H1 (cell line): ENCODE results near the gene RNPEPL1. TPM values are rescaled to one million over a fixed set of nuclear protein-coding genes. Genes with fewer than 3 reads are reported as not detected.

Experiments
- CTCF ChIA-PET: fragments of 300-600 bp; sonication (Branson Sonifier 250); formaldehyde crosslinking; loops from one replicate; lab custom pipeline; 2021; ENCODE audit not compliant: partially characterized antibody; lab: Charles Lee
- POLR2A ChIA-PET: fragments of 300-600 bp; sonication (Branson Sonifier 250); formaldehyde crosslinking; loops from one replicate; lab custom pipeline; 2021; ENCODE audit warnings: inconsistent platforms; ENCODE audit not compliant: partially characterized antibody; lab: Charles Lee
- DNase-seq, 2 experiments: peaks; one replicate each; pipeline versions ENCODE4 v3.0.0 to v3.0.0-alpha.2; 2010 to 2022; ENCODE audit warnings: low spot score in 2 of 2, low read depth in 1 of 2, mixed read lengths in 1 of 2
- FAIRE-seq: peaks from 2 replicates; lab custom pipeline; 2011; peaks lifted over from hg19 to GRCh38; lab: Jason Lieb, UNC
- H2AFZ ChIP-seq: 2 replicates; pipeline ENCODE4 v1.8.1; 2012; ENCODE audit warnings: low read length, inconsistent platforms
- H2AK5ac ChIP-seq: 2 replicates; pipeline ENCODE4 v1.6.1; 2013; ENCODE audit warnings: low read depth, low read length
- H2BK120ac ChIP-seq: replicated peaks from 2 replicates; pipeline ENCODE3; 2013; ENCODE audit warnings: low read depth, low read length, inconsistent platforms
- H2BK12ac ChIP-seq: 2 replicates; pipeline ENCODE4 v1.6.1; 2013; ENCODE audit warnings: low read depth, low read length
- H2BK15ac ChIP-seq: 2 replicates; pipeline ENCODE4 v1.6.1; 2013; ENCODE audit warnings: low read length
- H2BK20ac ChIP-seq: 2 replicates; pipeline ENCODE4 v1.6.1; 2013; ENCODE audit warnings: low read length
- H2BK5ac ChIP-seq: 2 replicates; pipeline ENCODE4 v1.6.1; 2013; ENCODE audit warnings: low read depth, low read length
- H3K14ac ChIP-seq: 2 replicates; pipeline ENCODE4 v1.6.1; 2013; ENCODE audit warnings: inconsistent platforms; ENCODE audit not compliant: insufficient read length
- H3K18ac ChIP-seq: 2 replicates; pipeline ENCODE4 v1.6.1; 2013; ENCODE audit warnings: low read length; ENCODE audit errors: extremely low read depth
- H3K23ac ChIP-seq: 2 replicates; pipeline ENCODE4 v1.6.1; 2013; ENCODE audit warnings: inconsistent platforms; ENCODE audit not compliant: insufficient read length
- H3K23me2 ChIP-seq: 2 replicates; pipeline ENCODE4 v1.6.1; 2013; ENCODE audit warnings: low read depth, low read length
- H3K27ac ChIP-seq: 2 replicates; pipeline ENCODE4 v1.6.1; 2011; ENCODE audit warnings: low read depth, low read length, inconsistent platforms
- H3K27me3 ChIP-seq, 4 experiments: replicated peaks in 1 of 4; 1 replicate in 1 of 4; 2 replicates in 3 of 4; pipeline versions ENCODE4 v1.6.1 to v1.8.1; 2011 to 2013; ENCODE audit warnings: low read length in 3 of 4, mild to moderate bottlenecking in 3 of 4, inconsistent platforms in 2 of 4, mixed read lengths in 2 of 4, moderate library complexity in 1 of 4; ENCODE audit not compliant: control insufficient read depth in 3 of 4, insufficient read depth in 3 of 4; ENCODE audit errors: extremely low read depth in 1 of 4
- H3K36me3 ChIP-seq, 4 experiments: 2 replicates each; pipeline versions ENCODE4 v1.6.1 to v1.8.1; 2011 to 2013; ENCODE audit warnings: mild to moderate bottlenecking in 4 of 4, low read length in 3 of 4, moderate library complexity in 2 of 4, control low read depth in 1 of 4, inconsistent platforms in 1 of 4; ENCODE audit not compliant: insufficient read depth in 4 of 4, control insufficient read depth in 2 of 4
- H3K4ac ChIP-seq: replicated peaks from 2 replicates; pipeline ENCODE3; 2013; ENCODE audit warnings: low read length, low read depth, mixed read lengths, inconsistent platforms; ENCODE audit not compliant: insufficient read length
- H3K4me1 ChIP-seq, 4 experiments: replicated peaks in 1 of 4; 1 replicate in 1 of 4; 2 replicates in 3 of 4; pipeline versions ENCODE4 v1.6.1 to v1.8.1; 2011 to 2013; ENCODE audit warnings: low read length in 3 of 4, inconsistent platforms in 2 of 4, mixed read lengths in 1 of 4; ENCODE audit not compliant: insufficient read depth in 4 of 4, control insufficient read depth in 3 of 4
- H3K4me2 ChIP-seq, 2 experiments: 2 replicates each; pipeline versions ENCODE4 v1.6.1 to v1.8.1; 2011 to 2013; ENCODE audit warnings: low read depth in 2 of 2, low read length in 2 of 2, control low read depth in 1 of 2, inconsistent platforms in 1 of 2, mild to moderate bottlenecking in 1 of 2; ENCODE audit not compliant: insufficient read depth in 1 of 2
- H3K4me3 ChIP-seq, 4 experiments: fragments of 200-600, 300-600 bp in 1 of 4; sonication (generic), shearing (Covaris generic), sonication (Bioruptor Twin) in 1 of 4; 2 replicates each; pipeline versions ENCODE4 v1.5.1 to v1.8.1; 2011 to 2016; ENCODE audit warnings: low read length in 4 of 4, low read depth in 3 of 4, control low read depth in 2 of 4, inconsistent platforms in 2 of 4, mild to moderate bottlenecking in 2 of 4, mixed read lengths in 1 of 4, moderate library complexity in 1 of 4; ENCODE audit not compliant: insufficient read depth in 2 of 4; ENCODE audit errors: extremely low read depth in 1 of 4
- H3K56ac ChIP-seq: replicated peaks from 2 replicates; pipeline ENCODE3; 2013; ENCODE audit warnings: low read depth, mild to moderate bottlenecking, mixed read lengths, low read length, inconsistent platforms; ENCODE audit not compliant: insufficient read length
- H3K79me1 ChIP-seq: 2 replicates; pipeline ENCODE4 v1.6.1; 2013; ENCODE audit warnings: low read depth, low read length, control low read depth
- H3K79me2 ChIP-seq, 2 experiments: 2 replicates each; pipeline versions ENCODE4 v1.6.1 to v1.8.1; 2012 to 2013; ENCODE audit warnings: low read length in 2 of 2, mild to moderate bottlenecking in 2 of 2, inconsistent platforms in 1 of 2; ENCODE audit not compliant: insufficient read depth in 2 of 2, control insufficient read depth in 1 of 2
- H3K9ac ChIP-seq, 4 experiments: replicated peaks in 1 of 4; 1 replicate in 1 of 4; 2 replicates in 3 of 4; pipeline versions ENCODE4 v1.6.1 to v1.8.1; 2011 to 2013; ENCODE audit warnings: low read depth in 3 of 4, low read length in 3 of 4, control low read depth in 2 of 4, mild to moderate bottlenecking in 2 of 4, moderate library complexity in 2 of 4, inconsistent platforms in 1 of 4; ENCODE audit errors: extremely low read depth in 1 of 4
- H3K9me3 ChIP-seq, 2 experiments: 2 replicates each; pipeline versions ENCODE4 v1.6.1 to v1.8.1; 2012 to 2013; ENCODE audit warnings: mild to moderate bottlenecking in 2 of 2, moderate library complexity in 2 of 2, control low read depth in 1 of 2, inconsistent platforms in 1 of 2, low read depth in 1 of 2, low read length in 1 of 2, mixed read lengths in 1 of 2; ENCODE audit not compliant: insufficient read depth in 2 of 2
- H4K20me1 ChIP-seq, 2 experiments: replicated peaks in 1 of 2; 2 replicates each; pipeline versions ENCODE3 to v1.8.1; 2011 to 2013; ENCODE audit warnings: inconsistent platforms in 2 of 2, low read length in 2 of 2, mild to moderate bottlenecking in 1 of 2; ENCODE audit not compliant: insufficient read depth in 2 of 2, control insufficient read depth in 1 of 2
- H4K5ac ChIP-seq: 2 replicates; pipeline ENCODE4 v1.6.1; 2013; ENCODE audit warnings: low read length, low read depth, mixed read lengths, inconsistent platforms; ENCODE audit not compliant: insufficient read length
- H4K8ac ChIP-seq: 2 replicates; pipeline ENCODE4 v1.8.0; 2013; ENCODE audit warnings: mild to moderate bottlenecking, moderate library complexity, low read length, inconsistent platforms; ENCODE audit not compliant: insufficient read depth; ENCODE audit errors: extremely low read depth
- H4K91ac ChIP-seq: replicated peaks from 2 replicates; pipeline ENCODE3; 2013; ENCODE audit warnings: low read length, mixed read lengths, inconsistent platforms; ENCODE audit not compliant: insufficient read length
- CEBPB ChIP-seq: IDR thresholded peaks from 2 replicates; pipeline ENCODE4 v1.6.1; 2012; ENCODE audit warnings: low read depth, low read length
- HDAC6 ChIP-seq: IDR thresholded peaks from one replicate; pipeline ENCODE4 v1.7.1; 2012; ENCODE audit warnings: low read depth, mild to moderate bottlenecking, inconsistent platforms, low read length, moderate library complexity
- PHF8 ChIP-seq: fragments of 200-600 bp; sonication (generic); conservative IDR thresholded peaks from 2 replicates; pipeline ENCODE4 v1.7.1; 2012; ENCODE audit warnings: low read depth, mild to moderate bottlenecking, inconsistent platforms, low read length, moderate library complexity
- TAF7 ChIP-seq: optimal IDR thresholded peaks from 2 replicates; pipeline ENCODE3; 2011; ENCODE audit warnings: low read depth, mild to moderate bottlenecking, inconsistent platforms, low read length, moderate library complexity, borderline replicate concordance
- ZNF274 ChIP-seq: IDR thresholded peaks from 2 replicates; pipeline ENCODE4 v1.7.0; 2012; ENCODE audit warnings: low read length, borderline replicate concordance; ENCODE audit errors: extremely low read depth
- WGBS, 2 experiments: shearing (Covaris generic) in 1 of 2; methylation state at CpG; one replicate each; pipeline versions ENCODE4 v1.1.6 to v1.1.7; 2013 to 2015; ENCODE audit warnings: low lambda C conversion rate in 2 of 2, mixed read lengths in 2 of 2, inconsistent platforms in 1 of 2, low coverage in 1 of 2, missing lambda C conversion rate in 1 of 2; ENCODE audit not compliant: insufficient replicate concordance in 2 of 2, insufficient coverage in 1 of 2, insufficient read length in 1 of 2; ENCODE audit errors: extremely low coverage in 1 of 2, missing lambda C conversion rate in 1 of 2; 5-methylcytosine and 5-hydroxymethylcytosine counted together
- polyA plus RNA-seq, 7 experiments: library from polyadenylated mRNA; depleted of rRNA in 3 of 7; stranded (reverse) in 5 of 7; unstranded in 2 of 7; fragments of >200 nt in 5 of 7; fragments of 200-250 nt in 2 of 7; gene quantifications; 1 replicate in 5 of 7; 2 replicates in 1 of 7; 4 replicates in 1 of 7; pipeline versions ENCODE4 v1.2.1 to v1.2.3, GENCODE V29; 2011 to 2013; ENCODE audit warnings: missing spikeins in 2 of 7, mixed read lengths in 2 of 7
- total RNA-seq: library from RNA; stranded (reverse); fragmentation: NEBNext Ultra II Directional; extraction: Animal tissue kit (Norgen Biotek cat#: 25700); gene quantifications from 2 replicates; pipeline ENCODE4 v1.2.1, GENCODE V29; 2021

The RNPEPL1 gene
- total and polyA plus RNA-seq, 2 of the 8 experiments (the other 6 are each of a cell fraction or from before 2014, with no cell fraction given) = 9.0 to 11.3 TPM

- no peak for DNase-seq
- H4K20me1 ChIP-seq = peaks cover 3 to 13% of the 10 kb centered on the region in 2 experiments
Measured at GRCh38 chr2:240596491-240596931, 28.2 kb downstream of the RNPEPL1 start.

More at GRCh38 chr2:240596491-240596931, 28.2 kb downstream of the RNPEPL1 start:
- H3K4me1 ChIP-seq = no peaks in the 10 kb centered on the region
- no peak overlapping the region for H3K56ac ChIP-seq
- H3K9me3 ChIP-seq = no peaks in the 10 kb centered on the region
- H2BK15ac ChIP-seq = no peak overlapping the region
- H3K79me1 ChIP-seq = peaks cover 4% of the 10 kb centered on the region
- H2BK20ac ChIP-seq = no peak overlapping the region
- H4K8ac ChIP-seq = no peak overlapping the region
- H3K23me2 ChIP-seq = no peaks in the 10 kb centered on the region
- TF ChIP-seq ZNF274 (no peak), CEBPB (no peak), TAF7 (no peak), PHF8 (no peak), HDAC6 (no peak)
- peaks cover 0 to 2% of the 10 kb centered on the region in 2 experiments; a peak in 1 of 4 replicates for H3K79me2 ChIP-seq
- H4K5ac ChIP-seq = no peak overlapping the region
- H3K4ac ChIP-seq = no peak overlapping the region
- H2BK5ac ChIP-seq = no peak overlapping the region
- no peak overlapping the region for H2AK5ac ChIP-seq
- H3K4me2 ChIP-seq = no peak overlapping the region
- 90% methylated on average over 15 of the region's 23 CpGs; no CpG with 5 or more reads in 1 of the 2 experiments for WGBS, 2 experiments
- POLR2A ChIA-PET = no interaction called here
- H3K18ac ChIP-seq = no peak overlapping the region
- no peak overlapping the region for H3K23ac ChIP-seq
- no peak overlapping the region for H3K14ac ChIP-seq
- FAIRE-seq = no peak
- no peaks in the 10 kb centered on the region for H3K27me3 ChIP-seq
- H2BK120ac ChIP-seq = no peak overlapping the region
- H3K9ac ChIP-seq = no peak overlapping the region
- no peak overlapping the region for H2BK12ac ChIP-seq
- no peak overlapping the region for H4K91ac ChIP-seq
- H3K4me3 ChIP-seq = no peak overlapping the region
- H3K27ac ChIP-seq = no peak overlapping the region
- CTCF ChIA-PET = interaction anchor here (0.6 to 3.5 kb wide), 7 partner anchors 7 to 95 kb away, joined by 3 to 17 read pairs (median 3); partner anchors contain the start of genes AQP12A and CAPN10
- peaks cover 0 to 12% (median 6%) of the 10 kb centered on the region in 4 experiments; a peak in 5 of 8 replicates for H3K36me3 ChIP-seq
- H2AFZ ChIP-seq = no peak overlapping the region
